ENCODE data around the gene RMDN2. TPM values are rescaled to one million over a fixed set of nuclear protein-coding genes. Genes with fewer than 3 reads are reported as not detected.
A peak's percentile ranks its signal among the peaks of the same experiment; 100 is the strongest.
"Not testable (repeated sequence)": the region's sequence is repeated elsewhere in the genome, so short reads cannot be mapped to it uniquely, and the experiment has no call there.

The RMDN2 gene
- total RNA-seq, 2 experiments from 2014 or later = 2.5 to 2.7 TPM

DNA sequence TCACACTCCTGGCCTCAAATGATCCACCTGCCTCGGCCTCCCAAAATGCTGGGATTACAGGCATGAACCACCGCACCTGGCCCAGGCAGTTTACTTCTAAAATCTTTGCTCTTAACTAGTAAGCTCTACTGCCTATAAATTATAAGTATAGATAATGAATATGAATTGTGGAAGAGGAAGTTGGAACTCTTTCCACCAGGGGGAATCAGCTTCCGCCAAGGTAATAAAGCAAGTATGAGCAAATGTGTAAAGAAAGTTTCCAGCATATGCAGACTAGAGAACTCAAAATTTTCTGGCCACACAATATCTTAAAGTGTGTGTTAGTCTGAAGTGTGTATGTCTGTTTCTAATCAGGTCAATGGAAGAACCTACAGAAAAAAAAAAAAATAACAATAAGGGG lies 68.1 kb downstream of the RMDN2 start:
- H3K27me3 Mint-ChIP-seq = no peaks in the 10 kb centered on the region
- POLR2A ChIA-PET = no interaction called here
- no peak overlapping the region for H3K27ac Mint-ChIP-seq
- H3K9me3 Mint-ChIP-seq (ENCODE audit: low read depth) = no peaks in the 10 kb centered on the region
- CTCF ChIA-PET = interaction anchor here (1.3 kb wide), 1 partner anchor 11 kb away, joined by 6 read pairs; no protein-coding TSS in a partner anchor
- H3K4me1 Mint-ChIP-seq = no peaks in the 10 kb centered on the region
- ATAC-seq (no peak), DNase-seq (no peak)
- H3K36me3 Mint-ChIP-seq (ENCODE audit: low read depth) = no peaks in the 10 kb centered on the region
- intact Hi-C loops (cut with DNase I, micrococcal nuclease) = no loop called here
- H3K4me3 Mint-ChIP-seq = no peak overlapping the region

GRCh38 chr2:37997629-37998028 lies 72.5 kb downstream of the RMDN2 start:
- Mint-ChIP-seq H3K9me3 (ENCODE audit: low read depth) (no peaks in the 10 kb centered on the region), H3K4me1 (no peaks in the 10 kb centered on the region), H3K4me3 (no peak overlapping the region), H3K27me3 (no peaks in the 10 kb centered on the region), H3K36me3 (ENCODE audit: low read depth) (peaks cover 13% of the 10 kb centered on the region), H3K27ac (no peak overlapping the region)
- intact Hi-C loops (cut with DNase I, micrococcal nuclease) = no loop called here
- ChIA-PET POLR2A (no interaction called here), CTCF (interaction anchor here (0.9 to 1.4 kb wide), 2 partner anchors 116 to 118 kb away, joined by 3 read pairs; no protein-coding TSS in a partner anchor)
- ATAC-seq (no peak), DNase-seq (no peak)

DNA sequence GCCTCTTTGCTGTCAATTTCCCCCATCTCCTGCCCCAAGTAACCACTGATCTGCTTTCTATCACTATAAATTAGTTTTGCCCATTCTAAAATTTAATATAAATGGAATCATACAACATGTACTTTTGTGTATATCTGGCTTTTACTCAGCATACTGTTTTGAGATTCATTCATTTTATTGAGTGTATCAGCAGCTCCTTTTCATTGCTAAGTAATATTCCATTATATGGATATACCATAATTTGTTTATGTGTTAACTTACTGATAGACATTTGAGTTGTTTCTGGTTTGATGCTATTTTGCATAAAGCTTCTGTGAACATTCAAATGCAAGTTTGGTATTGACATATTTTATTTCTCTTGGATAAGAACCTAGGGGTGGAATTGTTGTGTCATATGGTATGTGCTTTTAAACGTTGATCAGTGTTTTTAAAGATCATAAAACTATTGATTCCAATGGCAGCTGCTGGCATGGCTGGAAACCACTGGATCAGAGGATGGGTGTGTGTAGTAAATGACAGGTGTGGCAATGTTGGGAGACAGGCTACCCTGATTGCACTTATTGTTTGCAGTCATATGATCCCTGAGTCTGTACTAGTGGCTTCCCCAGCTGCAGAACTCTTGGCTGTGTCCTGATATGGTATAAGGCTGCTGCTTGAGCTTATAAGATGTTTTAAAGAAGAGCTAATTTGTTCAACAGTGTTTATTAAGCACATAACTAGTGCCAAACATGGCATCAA lies 75.6 kb downstream of the RMDN2 start:
- no peaks in the 10 kb centered on the region for H3K9me3 Mint-ChIP-seq (ENCODE audit: low read depth)
- ATAC-seq = no peak

GRCh38 chr2:38010187-38010586 lies 85.1 kb downstream of the RMDN2 start:
- DNase-seq; POLR2A ChIA-PET; H3K36me3 Mint-ChIP-seq (ENCODE audit: low read depth); H3K27me3 Mint-ChIP-seq; H3K4me1 Mint-ChIP-seq; H3K4me3 Mint-ChIP-seq; intact Hi-C loops (cut with DNase I, micrococcal nuclease); H3K9me3 Mint-ChIP-seq (ENCODE audit: low read depth); CTCF ChIA-PET; ATAC-seq; H3K27ac Mint-ChIP-seq: not testable (repeated sequence)

More for the DNA sequence above, 75.6 kb downstream of the RMDN2 start:
- Mint-ChIP-seq H3K4me3 (no peak overlapping the region), H3K27me3 (no peaks in the 10 kb centered on the region), H3K4me1 (no peaks in the 10 kb centered on the region), H3K36me3 (ENCODE audit: low read depth) (peaks cover 15% of the 10 kb centered on the region), H3K27ac (no peak overlapping the region)
- ChIA-PET POLR2A (no interaction called here), CTCF (interaction anchor here (1.4 kb wide), 1 partner anchor 10 kb away, joined by 6 read pairs; no protein-coding TSS in a partner anchor)
- intact Hi-C loops (cut with DNase I, micrococcal nuclease) = no loop called here
- DNase-seq = no peak

DNA sequence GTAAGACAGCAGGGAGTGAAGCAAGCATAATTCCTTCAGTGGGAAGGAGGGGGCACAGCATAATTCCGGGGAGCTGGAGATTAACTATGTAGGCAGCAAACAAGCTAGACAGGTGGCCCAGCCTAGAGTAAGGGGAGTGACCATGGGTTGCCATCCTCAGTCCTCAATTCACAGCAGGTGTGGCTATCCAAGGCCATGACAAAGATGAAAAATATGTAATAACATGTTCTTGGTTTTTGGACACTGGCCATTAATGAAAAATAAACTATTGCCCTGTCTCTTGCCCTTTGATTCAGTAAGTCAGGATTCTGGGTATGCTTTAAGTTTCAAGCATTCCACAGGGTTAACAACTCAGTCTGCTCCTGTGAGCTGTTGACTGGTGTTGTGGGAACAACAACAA lies 85.9 kb downstream of the RMDN2 start:
- ATAC-seq = no peak
- ChIA-PET CTCF (interaction anchor here (0.6 kb wide), 1 partner anchor 263 kb away, joined by 3 read pairs; no protein-coding TSS in a partner anchor), POLR2A (no interaction called here)
- Mint-ChIP-seq H3K9me3 (ENCODE audit: low read depth) (no peaks in the 10 kb centered on the region), H3K36me3 (ENCODE audit: low read depth) (peaks cover 4% of the 10 kb centered on the region), H3K27me3 (no peaks in the 10 kb centered on the region), H3K4me1 (no peaks in the 10 kb centered on the region), H3K27ac (no peak overlapping the region), H3K4me3 (no peak overlapping the region)
- no peak for DNase-seq
- intact Hi-C loops (cut with DNase I, micrococcal nuclease) = no loop called here

GRCh38 chr2:38013158-38013752 lies 88.2 kb downstream of the RMDN2 start:
- H3K9me3 Mint-ChIP-seq (ENCODE audit: low read depth) = no peaks in the 10 kb centered on the region
- CTCF ChIA-PET = no interaction called here

DNA sequence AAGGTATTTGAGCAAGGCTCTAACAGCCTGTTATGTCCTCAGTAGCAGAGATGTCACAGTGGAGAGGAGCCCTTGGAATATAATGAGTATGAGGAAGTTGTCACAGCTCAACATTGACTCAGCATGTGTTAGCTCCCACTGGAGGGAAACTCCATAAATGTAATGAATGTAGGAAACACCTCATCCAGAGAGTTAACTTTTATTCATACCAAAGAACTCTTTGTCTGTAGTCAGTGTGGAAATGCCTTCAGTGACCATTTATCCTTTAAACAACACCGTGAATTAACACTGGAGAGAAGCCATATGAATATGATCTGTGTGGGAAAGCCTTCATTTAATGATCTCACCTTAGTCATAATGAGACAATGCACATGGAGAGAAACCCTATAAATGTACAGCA lies 91.1 kb downstream of the RMDN2 start:
- no peak overlapping the region for H3K27ac Mint-ChIP-seq
- ATAC-seq (peak; percentile 57), DNase-seq (no peak)
- CTCF ChIA-PET = interaction anchor here (0.8 to 1.7 kb wide), 2 partner anchors 15 to 99 kb away, joined by 4 to 5 read pairs; no protein-coding TSS in a partner anchor
- no peaks in the 10 kb centered on the region for H3K27me3 Mint-ChIP-seq
- intact Hi-C loops (cut with DNase I, micrococcal nuclease) = no loop called here
- POLR2A ChIA-PET = no interaction called here
- H3K4me1 Mint-ChIP-seq = no peaks in the 10 kb centered on the region
- no peak overlapping the region for H3K4me3 Mint-ChIP-seq
- H3K9me3 Mint-ChIP-seq (ENCODE audit: low read depth) = no peaks in the 10 kb centered on the region
- no peaks in the 10 kb centered on the region for H3K36me3 Mint-ChIP-seq (ENCODE audit: low read depth)

More at GRCh38 chr2:38013158-38013752, 88.2 kb downstream of the RMDN2 start:
- Mint-ChIP-seq H3K27me3 (no peaks in the 10 kb centered on the region), H3K4me1 (no peaks in the 10 kb centered on the region), H3K36me3 (ENCODE audit: low read depth) (peaks cover 4% of the 10 kb centered on the region), H3K27ac (no peak overlapping the region), H3K4me3 (no peak overlapping the region)
- DNase-seq = no peak
- intact Hi-C loops (cut with DNase I, micrococcal nuclease) = no loop called here
- POLR2A ChIA-PET = no interaction called here
- ATAC-seq = no peak

GRCh38 chr2:38017836-38018235 lies 92.7 kb downstream of the RMDN2 start:
- ChIA-PET CTCF (interaction anchor here (1.4 kb wide), 1 partner anchor 36 kb away, joined by 5 read pairs; no protein-coding TSS in a partner anchor), POLR2A (no interaction called here)
- no peak overlapping the region for H3K4me3 Mint-ChIP-seq
- H3K4me1 Mint-ChIP-seq = no peaks in the 10 kb centered on the region
- H3K27me3 Mint-ChIP-seq = no peaks in the 10 kb centered on the region
- no peaks in the 10 kb centered on the region for H3K36me3 Mint-ChIP-seq (ENCODE audit: low read depth)
- H3K27ac Mint-ChIP-seq = no peak overlapping the region
- intact Hi-C loops (cut with DNase I, micrococcal nuclease) = no loop called here
- no peak for DNase-seq
- ATAC-seq = no peak
- H3K9me3 Mint-ChIP-seq (ENCODE audit: low read depth) = no peaks in the 10 kb centered on the region

DNA sequence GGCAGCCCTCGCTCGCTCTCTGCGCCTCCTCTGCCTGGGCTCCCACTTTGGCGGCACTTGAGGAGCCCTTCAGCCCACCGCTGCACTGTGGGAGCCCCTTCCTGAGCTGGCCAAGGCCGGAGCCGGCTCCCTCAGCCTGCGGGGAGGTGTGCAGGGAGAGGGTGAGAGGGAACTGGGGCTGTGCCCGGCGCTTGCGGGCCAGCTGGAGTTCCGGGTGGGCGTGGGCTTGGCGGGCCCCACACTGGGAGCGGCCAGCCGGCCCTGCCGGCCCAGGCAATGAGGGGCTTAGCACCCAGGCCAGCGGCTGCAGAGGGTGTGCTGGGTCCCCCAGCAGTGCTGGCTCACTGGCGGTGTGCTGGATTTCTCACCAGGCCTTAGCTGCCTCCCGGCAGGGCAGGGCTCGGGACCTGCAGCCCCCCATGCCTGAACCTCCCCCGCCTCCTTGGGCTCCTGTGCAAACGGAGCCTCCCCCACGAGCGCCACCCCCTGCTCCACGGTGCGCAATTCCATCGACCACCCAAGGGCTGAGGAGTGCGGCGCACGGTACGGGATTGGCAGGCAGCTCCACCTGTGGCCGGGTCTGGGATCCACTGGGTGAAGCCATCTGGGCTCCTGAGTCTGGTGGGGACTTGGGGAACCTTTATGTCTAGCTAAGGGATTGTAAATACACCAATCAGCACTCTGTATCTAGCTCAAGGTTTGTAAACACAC lies 95.4 kb downstream of the RMDN2 start:
- H3K4me1 Mint-ChIP-seq; POLR2A ChIA-PET; H3K4me3 Mint-ChIP-seq; H3K9me3 Mint-ChIP-seq (ENCODE audit: low read depth); H3K36me3 Mint-ChIP-seq (ENCODE audit: low read depth); ATAC-seq; DNase-seq; H3K27me3 Mint-ChIP-seq; intact Hi-C loops (cut with DNase I, micrococcal nuclease); H3K27ac Mint-ChIP-seq: not testable (repeated sequence)
- CTCF ChIA-PET = interaction anchor here (0.6 kb wide), 1 partner anchor 254 kb away, joined by 3 read pairs; no protein-coding TSS in a partner anchor

- ChIA-PET CTCF (interaction anchor here (0.5 kb wide), 1 partner anchor 250 kb away, joined by 3 read pairs; no protein-coding TSS in a partner anchor), POLR2A (no interaction called here)
- intact Hi-C loops (cut with DNase I, micrococcal nuclease) = no loop called here
- H3K36me3 Mint-ChIP-seq (ENCODE audit: low read depth) = no peaks in the 10 kb centered on the region
- H3K9me3 Mint-ChIP-seq (ENCODE audit: low read depth) = no peaks in the 10 kb centered on the region
- H3K27me3 Mint-ChIP-seq = peaks cover 2% of the 10 kb centered on the region
- no peak for DNase-seq
- no peak overlapping the region for H3K4me3 Mint-ChIP-seq
- H3K27ac Mint-ChIP-seq = no peak overlapping the region
- no peak for ATAC-seq
- H3K4me1 Mint-ChIP-seq = no peaks in the 10 kb centered on the region
These were observed 96.5 kb downstream of the RMDN2 start for GRCh38 chr2:38021589-38021988.

DNA sequence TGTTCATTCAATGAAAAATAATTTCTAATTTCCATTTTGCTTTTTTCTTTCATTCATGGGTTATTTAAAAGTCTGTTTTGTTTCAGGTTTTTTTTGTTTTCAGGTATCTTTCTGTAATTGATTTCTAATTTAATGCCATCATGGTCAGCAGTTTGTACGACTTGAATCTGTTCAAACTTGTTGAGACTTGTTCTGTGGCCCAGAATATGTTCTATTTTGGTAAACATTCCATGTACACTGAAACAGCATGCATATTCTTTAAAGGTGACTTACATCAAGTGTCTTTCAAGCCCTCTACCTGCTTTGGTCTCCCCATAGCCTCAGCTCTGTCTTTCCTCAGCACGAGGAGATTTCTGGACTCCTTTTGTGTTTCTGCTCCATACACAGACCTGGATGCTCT lies 101.8 kb downstream of the RMDN2 start:
- ChIA-PET POLR2A (no interaction called here), CTCF (interaction anchor here (1.1 kb wide), 1 partner anchor 12 kb away, joined by 3 read pairs; no protein-coding TSS in a partner anchor)
- Mint-ChIP-seq H3K9me3 (ENCODE audit: low read depth) (no peaks in the 10 kb centered on the region), H3K27me3 (peaks cover 10% of the 10 kb centered on the region), H3K36me3 (ENCODE audit: low read depth) (no peaks in the 10 kb centered on the region), H3K27ac (no peak overlapping the region), H3K4me3 (no peak overlapping the region), H3K4me1 (no peaks in the 10 kb centered on the region)
- no peak for ATAC-seq
- intact Hi-C loops (cut with DNase I, micrococcal nuclease) = no loop called here
- no peak for DNase-seq
